Activated CD8-positive, alpha-beta T cell treated with anti-CD3 and anti-CD28 coated beads for 36 hours (primary cell): ENCODE measurements around the gene CLEC2D. TPM values are rescaled to one million over a fixed set of nuclear protein-coding genes. Genes with fewer than 3 reads are reported as not detected.

Experiments used
- ATAC-seq: fragments of 200-7000 bp; cut with Tn5 transposase; one replicate; pipeline ENCODE4 v1.10.0; 2021; ENCODE audit warnings: mild to moderate bottlenecking, moderate library complexity
- CTCF ChIA-PET: fragments of 350-600 bp; sonication (Branson Sonifier 250); formaldehyde crosslinking; loops from one replicate; lab custom pipeline; 2021; ENCODE audit warnings: antibody characterized with exemption; lab: Charles Lee
- POLR2A ChIA-PET: fragments of 350-600 bp; sonication (Branson Sonifier 250); formaldehyde crosslinking; loops from one replicate; lab custom pipeline; 2021; ENCODE audit warnings: antibody characterized with exemption; lab: Charles Lee
- DNase-seq: peaks from one replicate; pipeline ENCODE4 v3.0.0-alpha.2; 2020
- H3K27ac Mint-ChIP-seq: one replicate; pipeline ENCODE4 v1.8.0; 2021; ENCODE audit warnings: mild to moderate bottlenecking, mixed read lengths
- H3K27me3 Mint-ChIP-seq: one replicate; pipeline ENCODE4 v1.8.0; 2021; ENCODE audit warnings: mixed read lengths
- H3K36me3 Mint-ChIP-seq: one replicate; pipeline ENCODE4 v1.8.0; 2021; ENCODE audit warnings: low read depth, mixed read lengths
- H3K4me1 Mint-ChIP-seq: one replicate; pipeline ENCODE4 v1.8.0; 2021; ENCODE audit warnings: low read depth, mixed read lengths
- H3K4me3 Mint-ChIP-seq: one replicate; pipeline ENCODE4 v1.8.0; 2021; ENCODE audit warnings: mild to moderate bottlenecking, moderate library complexity, mixed read lengths
- H3K9me3 Mint-ChIP-seq: one replicate; pipeline ENCODE4 v1.8.0; 2021; ENCODE audit warnings: mixed read lengths
- CTCF ChIP-seq: fragments of 200-600 bp; IDR thresholded peaks from one replicate; pipeline ENCODE4 v1.8.0; 2022; ENCODE audit warnings: antibody characterized with exemption, mild to moderate bottlenecking
- intact Hi-C: fragments of 100-400 bp; cut with micrococcal nuclease; formaldehyde crosslinking; loops from one replicate; pipeline ENCODE4 v1.10.0; 2022
- total RNA-seq, 2 experiments: library from RNA; stranded (reverse); gene quantifications; one replicate each; pipeline ENCODE4 v1.2.3, GENCODE V29; 2021

Gene CLEC2D
- total RNA-seq, 2 experiments from 2014 or later: 240 to 259 TPM

- Mint-ChIP-seq H3K27me3 (no peaks in the 10 kb centered on the region), H3K4me1 (peaks cover 51% of the 10 kb centered on the region), H3K4me3 (peak overlapping the region; percentile 98), H3K9me3 (peaks cover 7% of the 10 kb centered on the region), H3K36me3 (peaks cover 82% of the 10 kb centered on the region), H3K27ac (peak overlapping the region; percentile 99)
- POLR2A ChIA-PET: interaction anchor here (0.6 to 26.1 kb wide), 18 partner anchors 14 to 739 kb away, joined by 3 to 745 read pairs (median 4); partner anchors contain the start of genes CD69, CLEC2B and CLEC2D
- intact Hi-C loops: loop anchor here (5.0 kb wide), 1 partner anchor 142 kb away; no protein-coding TSS in a partner anchor
- no peak for ATAC-seq
- CTCF ChIA-PET: interaction anchor here (1.2 kb wide), 1 partner anchor 19 kb away, joined by 4 read pairs; the partner anchor contains the start of gene CLEC2D
- TF ChIP-seq CTCF: no peak
- no peak for DNase-seq
These were observed 19.3 kb upstream of the CLEC2D start for GRCh38 chr12:9650151-9650576.

- H3K4me1 Mint-ChIP-seq: peaks cover 55% of the 10 kb centered on the region
- H3K27me3 Mint-ChIP-seq: no peaks in the 10 kb centered on the region
- H3K4me3 Mint-ChIP-seq: peak overlapping the region; percentile 98
- DNase-seq (peak; percentile 89), ATAC-seq (peak; percentile 40)
- peaks cover 87% of the 10 kb centered on the region for H3K36me3 Mint-ChIP-seq
- H3K9me3 Mint-ChIP-seq: peaks cover 4% of the 10 kb centered on the region
- no peak for TF ChIP-seq CTCF
- H3K27ac Mint-ChIP-seq: peak overlapping the region; percentile 99
- POLR2A ChIA-PET: interaction anchor here (0.7 to 26.1 kb wide), 12 partner anchors 13 to 738 kb away, joined by 3 to 745 read pairs (median 6); partner anchors contain the start of genes CD69, CLEC2B and CLEC2D
- intact Hi-C loops: loop anchor here (1.0 to 5.0 kb wide), 2 partner anchors 16 to 141 kb away; no protein-coding TSS in a partner anchor
- CTCF ChIA-PET: interaction anchor here (1.0 kb wide), 1 partner anchor 16 kb away, joined by 3 read pairs; no protein-coding TSS in a partner anchor
These were observed 18.2 kb upstream of the CLEC2D start for GRCh38 chr12:9651265-9651729.

- DNase-seq: no peak
- CTCF ChIA-PET: interaction anchor here (1.2 kb wide), 1 partner anchor 26 kb away, joined by 6 read pairs; no protein-coding TSS in a partner anchor
- no peak for ATAC-seq
- POLR2A ChIA-PET: interaction anchor here (14.8 to 26.1 kb wide), 4 partner anchors 4 to 97 kb away, joined by 738 to 752 read pairs (median 745); partner anchors contain the start of genes CD69 and CLEC2D
- no peak for TF ChIP-seq CTCF
- Mint-ChIP-seq H3K27me3 (no peaks in the 10 kb centered on the region), H3K4me1 (peaks cover 94% of the 10 kb centered on the region), H3K36me3 (peaks cover 94% of the 10 kb centered on the region), H3K27ac (peak overlapping the region; percentile 84), H3K4me3 (no peak overlapping the region), H3K9me3 (peaks cover 30% of the 10 kb centered on the region)
- intact Hi-C loops: no loop called here
These were observed 9.5 kb upstream of the CLEC2D start for GRCh38 chr12:9660046-9660445.

GRCh38 chr12:9661720-9662119 lies 7.8 kb upstream of the CLEC2D start:
- peak overlapping the region; percentile 79 for H3K27ac Mint-ChIP-seq
- ChIA-PET POLR2A (interaction anchor here (1.7 to 26.1 kb wide), 5 partner anchors 3 to 95 kb away, joined by 4 to 752 read pairs (median 745); partner anchors contain the start of genes CD69 and CLEC2D), CTCF (interaction anchor here (0.7 to 2.0 kb wide), 7 partner anchors 22 to 135 kb away, joined by 3 to 6 read pairs (median 3); no protein-coding TSS in a partner anchor)
- no peak for DNase-seq
- H3K4me3 Mint-ChIP-seq: no peak overlapping the region
- H3K4me1 Mint-ChIP-seq: peaks cover 89% of the 10 kb centered on the region
- TF ChIP-seq CTCF: no peak
- peaks cover 30% of the 10 kb centered on the region for H3K9me3 Mint-ChIP-seq
- peaks cover 91% of the 10 kb centered on the region for H3K36me3 Mint-ChIP-seq
- intact Hi-C loops: no loop called here
- no peaks in the 10 kb centered on the region for H3K27me3 Mint-ChIP-seq
- no peak for ATAC-seq
